ENCODE results near the gene MSLN. TPM values are rescaled to one million over a fixed set of nuclear protein-coding genes. Genes with fewer than 3 reads are reported as not detected.
A peak's percentile ranks its signal among the peaks of the same experiment; 100 is the strongest.

MSLN gene
- total and polyA plus RNA-seq, 9 of the 15 experiments (the other 6 are each of a cell fraction or from before 2014, with no cell fraction given), result not detected

GRCh38 chr16:721765-722540 lies 38.6 kb upstream of the MSLN start (continued):
- peak; percentile 82 for TF ChIP-seq PCBP1 (IDR thresholded peaks at IDR 0.05; ENCODE audit: low read depth, low read length, poor library complexity, severe bottlenecking)
- no peak for TF ChIP-seq ZNF511 (CRISPR knock-in tag; IDR thresholded peaks at IDR 0.05)
- TF ChIP-seq MGA (IDR thresholded peaks at IDR 0.05), result peak; percentile 44
- no peak for TF ChIP-seq BCL6 (CRISPR knock-in tag; IDR thresholded peaks at IDR 0.05)
- no peak for TF ChIP-seq CREB1 (IDR thresholded peaks at IDR 0.05)
- TF ChIP-seq CREB1 (CRISPR knock-in tag; IDR thresholded peaks at IDR 0.05), result 0 out of 2 replicates have a peak, but pooled peaks have one; percentile 21
- 0 out of 2 replicates have a peak, but pooled peaks have one; percentile 57 for TF ChIP-seq IRF1 (CRISPR knock-in tag; IDR thresholded peaks at IDR 0.05; ENCODE audit: borderline replicate concordance)
- no peak for TF ChIP-seq ZNF395 (CRISPR knock-in tag; IDR thresholded peaks at IDR 0.05)
- peak; percentile 11 for TF ChIP-seq KDM5B (IDR thresholded peaks at IDR 0.05; ENCODE audit: insufficient replicate concordance, low read depth, low read length)
